NCI-H524 treated with DMSO at 0.1 percent for 48 hours (cell line): ENCODE measurements around the gene INO80.

Experiments
- DNase-seq: peaks from one replicate; lab custom pipeline; 2025; lab: John Stamatoyannopoulos, UW

INO80 gene

DNA sequence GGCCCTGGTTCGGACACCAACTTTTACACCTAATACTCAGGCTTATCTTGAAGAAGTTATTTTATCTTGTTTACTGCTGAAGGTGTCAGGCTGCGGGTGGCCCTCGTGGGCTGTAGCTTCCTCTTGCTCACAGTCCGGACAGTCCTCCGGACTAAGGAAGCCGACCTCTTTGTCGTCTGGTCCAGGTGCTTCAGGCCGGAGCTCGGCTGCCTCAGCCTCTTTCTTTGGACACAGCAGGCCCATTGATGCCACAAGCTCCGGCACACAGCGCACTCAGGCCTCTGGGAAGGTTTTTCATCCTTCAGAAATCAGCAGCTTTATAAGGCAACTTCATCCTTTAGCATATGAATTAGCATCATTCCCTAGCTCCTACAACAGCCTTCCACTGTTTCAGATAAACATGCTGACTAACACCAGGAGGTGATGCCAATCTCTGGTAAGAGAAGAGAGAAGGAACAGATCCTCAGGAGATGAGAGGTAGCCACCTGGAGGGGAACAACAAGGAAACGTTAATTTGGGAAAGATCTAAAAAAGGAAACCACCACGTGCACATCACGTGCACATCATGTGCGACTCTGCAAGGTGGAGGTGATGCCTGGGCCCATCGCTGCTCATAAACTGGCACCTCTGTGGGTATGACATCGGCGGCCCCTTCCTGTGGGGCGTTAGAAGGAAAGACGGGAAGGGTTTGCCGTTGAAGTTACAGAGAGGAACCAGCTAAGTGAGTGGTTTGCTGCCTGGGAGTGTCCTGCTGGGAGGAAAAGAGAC, 167.2 kb downstream of the INO80 start:
- DNase-seq = no peak

DNA sequence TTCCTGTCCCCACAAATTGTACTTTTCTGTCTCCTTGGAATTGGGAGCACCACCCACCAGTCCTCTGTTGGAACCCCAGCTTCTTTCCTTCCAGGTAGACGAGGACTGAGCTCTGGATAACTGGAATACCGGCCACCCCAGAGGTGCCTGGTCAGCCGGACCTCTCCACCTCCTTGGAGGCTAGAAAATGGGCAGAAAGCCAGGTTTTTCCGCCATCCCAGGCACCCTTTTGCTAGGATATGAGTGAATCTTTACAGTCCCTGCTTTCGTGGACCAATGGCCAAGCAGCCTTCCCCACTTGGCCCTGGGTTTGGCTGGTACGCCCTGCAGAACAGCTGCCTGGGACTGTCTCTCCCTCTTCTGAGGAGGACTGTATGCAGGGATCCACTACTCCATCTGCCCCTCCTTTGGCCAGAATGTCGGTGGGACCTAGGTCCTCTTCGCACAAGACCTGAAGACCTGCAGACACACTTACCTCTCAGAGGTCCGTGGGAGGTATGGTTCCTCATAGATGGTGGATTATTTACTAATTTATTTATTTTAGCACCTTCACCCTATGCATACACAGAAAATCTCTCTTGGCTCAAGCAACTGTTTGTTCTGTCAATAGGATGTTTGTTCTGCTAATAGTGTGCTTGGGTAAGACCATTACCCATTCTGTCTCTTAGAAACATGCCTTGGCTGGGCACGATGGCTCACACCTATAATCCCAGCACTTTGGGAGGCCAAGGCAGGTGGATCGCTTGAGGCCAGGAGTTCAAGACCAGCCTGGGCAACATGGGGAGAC, 171.4 kb downstream of the INO80 start:
- DNase-seq = no peak

DNA sequence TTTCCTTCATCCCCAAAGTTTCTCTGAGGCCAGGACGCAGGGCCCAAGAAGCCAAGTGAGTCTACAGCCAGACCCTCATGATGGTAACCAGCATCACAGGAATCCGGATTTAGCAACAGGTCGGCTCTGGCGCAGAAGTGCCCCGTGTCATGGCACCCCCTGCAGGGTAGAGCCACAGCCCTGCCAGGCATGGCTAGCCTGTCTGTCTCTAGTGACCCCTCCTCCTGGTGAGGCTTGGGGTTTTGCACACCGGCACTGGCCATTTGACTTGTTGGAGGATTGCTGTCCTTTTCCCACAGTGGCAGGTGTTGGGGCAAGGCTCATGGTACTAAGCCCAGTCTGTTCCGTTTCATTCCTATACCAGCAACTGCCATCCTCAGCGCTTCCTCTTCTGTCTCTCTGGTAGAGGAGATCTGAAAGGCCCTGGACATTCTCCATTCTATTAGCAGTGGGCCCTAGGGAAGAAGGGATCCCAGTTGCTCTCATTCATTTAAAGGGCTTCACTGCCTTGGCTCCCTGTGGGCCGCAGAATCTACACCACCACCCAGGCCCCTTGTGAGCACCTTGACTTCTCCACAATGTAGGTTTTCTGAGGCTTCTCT, 172.2 kb downstream of the INO80 start:
- DNase-seq = no peak

DNA sequence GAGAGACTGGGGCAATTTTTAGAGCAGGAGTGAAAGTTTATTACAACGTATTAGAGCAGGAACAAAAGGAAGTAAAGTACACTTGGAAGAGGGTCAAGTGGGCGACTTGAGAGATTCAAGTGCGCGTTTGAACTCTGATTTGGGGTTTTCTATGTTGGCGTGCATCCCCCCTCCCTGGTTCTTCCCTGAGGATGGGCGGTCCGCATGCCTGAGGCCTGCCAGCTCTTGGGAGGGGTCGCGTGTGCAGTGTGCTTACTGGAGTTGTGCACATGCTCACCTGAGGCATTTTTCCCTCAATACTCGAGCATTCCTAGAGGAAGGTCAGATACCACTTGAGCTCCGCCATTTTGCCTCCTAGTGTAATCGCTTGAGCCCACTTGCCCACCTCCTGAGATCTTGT, 173.2 kb downstream of the INO80 start:
- no peak for DNase-seq

DNA sequence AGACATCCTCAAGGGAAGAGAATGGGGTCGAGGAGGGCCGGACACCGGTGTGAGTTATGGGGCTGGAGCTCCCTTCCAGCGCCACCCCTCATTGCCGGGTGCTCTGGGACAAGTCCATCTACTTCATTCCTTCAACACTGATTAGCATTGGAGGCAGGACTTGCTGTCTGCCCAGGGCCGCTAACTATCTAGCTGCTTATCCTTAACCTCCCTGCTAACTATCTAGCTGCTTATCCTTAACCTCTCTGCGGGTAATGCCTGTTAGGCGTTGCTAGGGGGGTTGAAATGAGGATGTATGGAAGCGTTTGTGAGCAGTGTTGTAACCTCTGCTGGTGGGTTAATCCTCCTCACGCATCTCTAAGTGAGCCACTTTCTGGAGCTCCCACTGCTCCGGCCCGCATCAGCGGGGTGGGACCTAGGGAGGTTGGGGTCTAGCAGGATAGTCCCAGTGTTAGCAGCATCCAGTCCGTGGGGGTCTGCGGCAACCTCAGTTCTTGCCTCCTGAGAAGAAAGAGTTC, 173.7 kb downstream of the INO80 start:
- DNase-seq = no peak

DNA sequence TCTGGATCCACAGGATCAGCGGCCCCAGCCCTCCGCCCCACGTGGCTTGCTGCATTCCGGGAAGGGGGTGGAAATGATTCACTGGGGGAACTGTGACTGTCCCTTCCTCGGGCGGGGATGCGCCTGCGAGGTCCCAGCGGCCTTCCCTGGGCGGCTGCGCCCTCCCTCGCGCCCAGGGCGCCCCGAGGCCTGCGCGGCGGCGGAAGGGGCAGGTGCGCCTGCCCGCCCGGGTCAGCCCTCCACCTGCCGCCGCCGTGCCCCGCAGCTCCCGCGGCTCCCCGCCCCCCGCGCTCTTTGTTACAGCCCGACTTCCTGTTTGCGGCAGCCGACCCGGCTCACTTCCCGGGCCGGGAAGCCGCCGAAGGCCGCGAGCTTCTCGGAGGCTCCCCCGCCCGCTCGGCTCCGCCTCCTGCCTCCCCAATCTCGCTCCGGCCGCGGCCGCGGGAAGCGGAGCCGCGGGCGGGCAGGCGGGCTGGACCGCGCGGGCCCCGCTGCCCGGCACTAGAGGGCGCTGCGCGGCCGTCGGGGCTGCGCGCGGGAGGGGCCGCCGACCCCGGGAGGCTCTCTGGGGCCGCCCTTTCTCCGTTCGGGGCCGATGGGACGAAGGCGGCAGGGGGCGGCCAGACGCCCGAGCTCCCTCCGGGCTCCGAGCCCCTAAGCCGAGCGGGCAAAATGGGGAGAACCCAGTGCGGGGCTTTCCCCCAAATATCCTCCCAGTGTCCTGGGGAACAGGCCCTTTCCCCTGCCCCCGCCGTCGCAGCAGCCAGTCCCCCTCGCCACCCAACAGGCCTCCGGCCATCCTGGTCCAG, 174.3 kb downstream of the INO80 start:
- no peak for DNase-seq

DNA sequence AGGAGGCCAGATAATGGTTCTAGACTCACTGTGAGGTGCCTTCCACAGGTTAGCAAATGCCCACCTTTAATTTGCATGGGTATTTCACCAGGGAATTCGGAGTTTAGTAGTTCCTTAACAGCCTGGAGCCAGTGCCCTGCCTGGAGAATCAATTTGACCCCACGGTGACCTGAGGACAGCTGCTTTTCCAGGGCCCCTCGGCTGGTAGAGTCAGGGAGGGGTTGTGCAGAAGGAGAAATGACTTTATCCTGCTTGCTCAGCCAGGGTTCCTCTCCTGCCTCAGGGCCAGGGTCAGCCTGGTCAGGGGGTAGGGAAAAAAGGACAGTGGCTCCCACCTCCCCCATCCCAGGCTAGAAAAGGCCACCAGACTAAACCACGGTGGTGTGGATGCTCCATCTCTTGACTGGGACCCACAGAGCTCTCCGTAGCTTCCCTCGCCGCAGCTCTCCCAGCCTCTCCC, 175.0 kb downstream of the INO80 start:
- no peak for DNase-seq

DNA sequence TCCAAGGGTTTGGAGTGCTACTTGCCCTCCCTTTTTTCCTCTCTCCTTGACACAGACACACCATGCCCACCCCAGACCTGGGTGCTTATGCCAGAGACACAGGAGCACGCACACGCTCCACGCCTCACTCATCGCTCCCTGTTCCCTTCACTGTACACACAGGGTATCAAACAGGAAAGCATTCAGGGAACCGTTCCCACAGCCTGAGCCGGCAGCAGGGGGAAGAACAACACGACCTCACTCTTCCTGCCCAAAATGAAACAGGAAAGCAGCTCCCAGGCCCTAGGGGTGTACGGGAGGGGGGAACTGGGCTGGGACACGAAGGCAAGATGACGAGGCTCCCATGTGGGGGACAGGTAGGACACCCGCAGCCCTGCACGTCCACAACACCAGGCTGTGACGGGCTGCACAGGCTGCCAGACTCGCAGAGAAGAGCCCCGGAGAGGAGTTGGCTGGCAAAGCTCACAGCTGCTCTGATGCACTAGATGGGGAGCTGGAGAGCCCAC, 175.7 kb downstream of the INO80 start:
- DNase-seq = no peak

DNA sequence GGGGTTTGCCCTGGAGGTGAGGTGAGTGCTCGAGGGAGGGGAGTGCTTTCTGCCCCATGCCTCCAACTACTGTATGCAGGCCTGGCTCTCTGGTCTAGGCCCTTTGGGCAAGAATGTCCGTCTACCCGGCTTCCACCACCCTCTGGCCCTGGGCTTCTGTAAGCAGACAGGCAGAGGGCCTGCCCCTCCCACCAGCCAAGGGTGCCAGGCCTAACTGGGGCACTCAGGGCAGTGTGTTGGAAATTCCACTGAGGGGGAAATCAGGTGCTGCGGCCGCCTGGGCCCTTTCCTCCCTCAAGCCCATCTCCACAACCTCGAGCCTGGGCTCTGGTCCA, 177.6 kb downstream of the INO80 start:
- no peak for DNase-seq

DNA sequence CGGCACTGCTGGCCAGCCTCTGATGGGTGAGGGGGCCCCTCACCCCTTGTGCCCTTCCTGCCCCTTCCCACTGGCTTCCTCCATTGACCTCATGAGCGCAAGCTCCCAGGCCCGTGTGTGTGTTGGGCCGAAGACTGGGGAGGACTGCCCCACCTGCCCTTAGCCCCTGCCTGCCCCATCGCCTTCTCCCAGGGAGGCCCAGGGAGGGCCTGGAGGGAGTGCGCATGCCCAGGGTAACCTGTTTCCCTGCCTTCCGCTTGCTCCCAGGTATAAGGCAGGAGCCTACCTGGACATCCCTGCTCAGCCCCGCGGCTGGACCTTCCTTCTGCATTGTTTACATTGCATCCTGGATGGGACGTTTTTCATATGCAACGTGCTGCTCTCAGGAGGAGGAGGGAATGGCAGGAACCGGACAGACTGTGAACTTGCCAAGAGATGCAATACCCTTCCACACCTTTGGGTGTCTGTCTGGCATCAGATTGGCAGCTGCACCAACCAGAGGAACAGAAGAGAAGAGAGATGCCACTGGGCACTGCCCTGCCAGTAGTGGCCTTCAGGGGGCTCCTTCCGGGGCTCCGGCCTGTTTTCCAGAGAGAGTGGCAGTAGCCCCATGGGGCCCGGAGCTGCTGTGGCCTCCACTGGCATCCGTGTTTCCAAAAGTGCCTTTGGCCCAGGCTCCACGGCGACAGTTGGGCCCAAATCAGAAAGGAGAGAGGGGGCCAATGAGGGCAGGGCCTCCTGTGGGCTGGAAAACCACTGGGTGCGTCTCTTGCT, 178.1 kb downstream of the INO80 start:
- no peak for DNase-seq

DNA sequence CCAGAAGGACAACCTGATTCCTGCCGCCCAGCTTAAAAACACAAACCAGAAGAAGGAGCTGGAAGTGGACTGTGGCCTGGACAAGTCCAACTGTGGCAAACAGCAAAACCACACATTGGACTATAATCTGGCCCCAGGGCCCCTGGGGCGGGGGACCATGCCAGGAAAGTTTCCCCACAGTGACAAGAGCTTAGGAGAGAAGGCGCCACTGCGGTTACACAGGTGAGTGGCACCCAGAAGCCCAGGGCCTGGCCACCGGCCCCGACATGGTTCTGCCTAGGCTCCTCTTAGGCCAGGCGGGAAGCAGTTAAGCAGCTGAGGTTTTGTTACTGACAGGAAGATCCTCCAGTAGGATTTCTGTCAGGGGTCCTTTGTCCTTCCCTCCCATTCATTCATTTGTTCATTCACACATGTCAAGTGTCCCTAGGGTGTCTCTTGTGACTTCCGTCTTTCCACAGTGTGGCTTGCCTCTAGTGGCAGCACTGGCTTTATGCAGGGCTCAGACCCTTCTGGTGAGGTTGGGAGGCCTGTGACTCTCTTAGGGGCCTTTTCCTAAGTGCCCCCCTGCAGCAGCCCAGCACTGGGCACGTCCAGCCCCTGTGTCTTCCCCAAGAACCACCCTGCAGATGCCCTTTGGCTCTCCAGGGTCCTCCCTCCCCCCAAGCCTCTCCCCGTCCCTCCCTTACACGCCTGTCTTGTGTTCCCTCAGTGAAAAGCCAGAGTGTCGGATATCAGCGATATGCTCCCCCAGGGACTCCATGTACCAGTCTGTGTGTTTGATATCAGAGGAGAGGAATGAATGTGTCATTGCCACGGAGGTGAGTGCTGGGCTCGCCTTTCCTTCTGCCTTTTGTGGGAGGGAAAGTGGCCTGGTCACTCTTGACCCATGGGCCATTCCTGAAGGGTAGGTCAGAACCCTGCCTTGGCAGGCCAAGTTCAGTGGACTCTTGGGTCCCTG, 179.1 kb downstream of the INO80 start:
- DNase-seq = no peak

DNA sequence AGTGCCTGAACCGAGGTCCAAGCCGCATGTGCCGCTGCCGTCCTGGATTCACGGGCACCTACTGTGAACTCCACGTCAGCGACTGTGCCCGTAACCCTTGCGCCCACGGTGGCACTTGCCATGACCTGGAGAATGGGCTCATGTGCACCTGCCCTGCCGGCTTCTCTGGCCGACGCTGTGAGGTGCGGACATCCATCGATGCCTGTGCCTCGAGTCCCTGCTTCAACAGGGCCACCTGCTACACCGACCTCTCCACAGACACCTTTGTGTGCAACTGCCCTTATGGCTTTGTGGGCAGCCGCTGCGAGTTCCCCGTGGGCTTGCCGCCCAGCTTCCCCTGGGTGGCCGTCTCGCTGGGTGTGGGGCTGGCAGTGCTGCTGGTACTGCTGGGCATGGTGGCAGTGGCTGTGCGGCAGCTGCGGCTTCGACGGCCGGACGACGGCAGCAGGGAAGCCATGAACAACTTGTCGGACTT, 179.8 kb downstream of the INO80 start:
- DNase-seq = no peak

DNA sequence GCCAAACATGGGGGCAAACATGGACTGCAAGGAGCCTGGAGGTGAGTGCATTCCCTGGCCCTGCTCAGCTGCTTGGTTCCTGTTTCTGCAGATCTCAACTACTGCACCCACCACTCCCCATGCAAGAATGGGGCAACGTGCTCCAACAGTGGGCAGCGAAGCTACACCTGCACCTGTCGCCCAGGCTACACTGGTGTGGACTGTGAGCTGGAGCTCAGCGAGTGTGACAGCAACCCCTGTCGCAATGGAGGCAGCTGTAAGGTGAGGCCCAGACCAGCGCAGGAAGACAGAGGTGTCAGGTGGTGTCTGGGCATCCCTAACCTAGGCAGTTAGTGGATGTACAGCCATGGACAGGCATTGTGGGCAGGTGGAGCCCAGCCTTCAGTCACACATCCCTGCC, 181.6 kb downstream of the INO80 start:
- no peak for DNase-seq

DNA sequence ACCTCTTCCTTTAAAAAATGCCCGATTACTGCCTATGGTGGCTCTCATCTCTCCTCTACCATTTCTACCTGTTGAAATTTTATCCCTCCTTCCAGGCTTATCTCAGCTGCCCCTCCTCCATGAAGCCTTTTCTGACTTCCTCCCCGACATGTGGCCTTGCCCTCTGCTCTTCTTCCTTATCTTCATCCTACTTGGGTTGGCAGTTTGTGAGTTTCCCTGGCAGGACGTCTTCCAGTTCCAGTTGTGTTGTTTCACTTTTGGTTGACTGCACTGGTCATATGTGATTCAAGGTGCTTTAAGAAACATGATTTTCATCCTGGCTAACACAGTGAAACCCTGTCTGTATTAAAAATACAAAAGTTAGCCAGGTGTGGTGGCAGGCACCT, 182.6 kb downstream of the INO80 start:
- DNase-seq = no peak

DNA sequence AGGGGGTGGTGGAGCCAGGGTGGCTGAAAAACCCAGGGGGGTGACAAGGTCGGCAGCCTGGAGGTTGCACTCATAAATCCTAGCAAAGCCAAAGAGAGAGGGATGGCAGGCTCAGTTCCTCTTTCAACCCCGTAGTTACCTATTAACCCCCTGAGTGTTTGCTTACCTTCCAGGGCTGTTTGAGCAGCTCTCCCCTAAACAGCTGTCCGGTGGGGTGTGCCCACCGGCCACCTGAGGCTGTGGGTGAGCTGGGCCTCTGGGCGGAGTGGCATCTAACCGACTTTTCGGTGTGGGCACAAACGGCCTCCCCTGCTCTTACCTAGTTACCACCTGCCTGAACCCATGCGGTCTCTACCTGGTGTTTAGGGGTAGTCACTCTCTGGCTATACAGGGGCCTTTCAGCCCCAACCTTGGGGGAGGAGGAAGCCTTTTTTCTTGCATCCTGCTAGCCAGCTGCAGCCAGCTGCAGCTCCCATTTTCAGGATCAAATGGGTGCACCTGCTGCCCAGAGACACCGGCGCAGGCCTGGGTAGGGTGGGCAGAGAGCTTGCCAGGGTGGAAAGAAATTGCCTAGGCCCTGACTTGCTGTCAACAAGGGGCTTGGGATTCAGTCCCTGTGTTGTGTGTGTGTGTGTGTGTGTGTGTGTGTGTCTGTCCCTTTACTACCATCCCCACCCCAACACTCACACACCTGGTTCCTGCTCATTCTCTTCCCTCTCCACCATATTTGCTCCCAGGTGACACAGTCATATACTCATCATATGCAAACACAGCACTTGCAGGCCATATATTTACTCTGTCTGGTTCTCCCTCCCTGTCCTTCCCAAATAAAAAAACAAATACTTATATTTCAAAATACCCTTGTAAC, 183.2 kb downstream of the INO80 start:
- no peak for DNase-seq

DNA sequence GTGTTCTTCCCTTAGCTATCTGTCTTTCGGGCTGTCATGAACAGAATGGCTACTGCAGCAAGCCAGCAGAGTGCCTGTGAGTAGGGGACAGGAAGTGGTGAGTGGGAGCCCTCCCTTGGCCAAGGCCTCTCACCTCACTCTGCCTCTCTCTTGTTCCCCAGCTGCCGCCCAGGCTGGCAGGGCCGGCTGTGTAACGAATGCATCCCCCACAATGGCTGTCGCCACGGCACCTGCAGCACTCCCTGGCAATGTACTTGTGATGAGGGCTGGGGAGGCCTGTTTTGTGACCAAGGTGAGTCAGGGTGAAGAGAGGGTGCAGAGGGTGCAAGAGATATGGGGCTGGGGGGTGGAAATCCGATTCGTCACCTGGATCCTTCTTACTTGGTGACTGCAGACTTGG, 183.9 kb downstream of the INO80 start:
- DNase-seq = no peak

DNA sequence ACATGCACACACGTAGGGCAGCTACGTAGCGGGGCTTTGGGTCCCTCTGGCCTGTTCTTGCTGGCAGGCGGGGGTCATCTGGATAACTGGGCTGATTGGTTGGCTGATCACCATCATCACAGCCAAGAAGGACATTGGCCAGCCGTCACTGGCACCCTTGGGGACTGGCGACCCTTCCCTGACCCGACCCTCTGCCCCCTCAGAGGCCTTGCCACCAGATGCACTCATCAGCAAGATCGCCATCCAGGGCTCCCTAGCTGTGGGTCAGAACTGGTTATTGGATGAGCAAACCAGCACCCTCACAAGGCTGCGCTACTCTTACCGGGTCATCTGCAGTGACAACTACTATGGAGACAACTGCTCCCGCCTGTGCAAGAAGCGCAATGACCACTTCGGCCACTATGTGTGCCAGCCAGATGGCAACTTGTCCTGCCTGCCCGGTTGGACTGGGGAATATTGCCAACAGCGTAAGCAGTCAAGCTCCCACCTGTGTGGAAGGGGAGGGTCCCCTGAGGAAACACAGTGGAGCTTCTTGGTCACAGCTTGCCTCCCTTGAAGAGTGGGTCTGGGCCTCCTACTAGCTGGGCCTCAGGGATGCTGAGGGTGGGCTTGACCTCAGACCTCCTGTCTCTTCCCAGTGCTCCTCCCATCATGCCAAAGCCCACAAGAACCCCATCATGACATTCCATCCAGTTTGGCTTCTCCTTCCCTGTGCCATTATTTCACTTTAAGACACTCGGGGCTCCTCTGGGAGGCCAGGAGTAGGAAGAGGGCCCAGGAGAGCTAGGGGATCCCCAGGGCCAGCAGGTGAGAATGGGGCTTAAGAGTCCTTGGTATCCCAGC, 184.6 kb downstream of the INO80 start:
- no peak for DNase-seq
